ENCODE results near the gene HMG20A.

Gene HMG20A

DNA sequence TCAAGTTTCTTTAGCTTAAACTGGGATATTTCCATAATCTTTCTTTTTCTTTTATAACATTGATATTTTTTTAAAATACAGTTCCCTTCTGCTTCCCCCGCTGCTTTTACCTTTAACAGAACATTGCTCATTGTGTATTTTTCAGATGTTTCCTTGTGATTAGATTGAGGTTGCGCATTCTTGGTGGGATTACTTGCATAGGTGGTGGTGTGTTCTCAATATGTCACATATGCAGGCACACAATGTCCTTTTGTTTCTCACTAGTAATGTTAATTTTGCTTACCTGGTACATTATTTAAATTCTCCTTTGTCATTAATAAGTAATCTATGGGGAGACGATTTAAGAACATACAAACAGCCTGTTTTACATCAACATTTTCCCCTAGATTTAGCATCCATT is 48.2 kb downstream of the HMG20A start:
- Mint-ChIP-seq H3K36me3 (ENCODE audit: low read depth) (peaks cover 72% of the 10 kb centered on the region), H3K4me1 (ENCODE audit: low read depth) (peaks cover 1% of the 10 kb centered on the region), H3K27me3 (no peaks in the 10 kb centered on the region), H3K9me3 (no peaks in the 10 kb centered on the region), H3K4me3 (no peak overlapping the region), H3K27ac (no peak overlapping the region)
- no peak for DNase-seq

DNA sequence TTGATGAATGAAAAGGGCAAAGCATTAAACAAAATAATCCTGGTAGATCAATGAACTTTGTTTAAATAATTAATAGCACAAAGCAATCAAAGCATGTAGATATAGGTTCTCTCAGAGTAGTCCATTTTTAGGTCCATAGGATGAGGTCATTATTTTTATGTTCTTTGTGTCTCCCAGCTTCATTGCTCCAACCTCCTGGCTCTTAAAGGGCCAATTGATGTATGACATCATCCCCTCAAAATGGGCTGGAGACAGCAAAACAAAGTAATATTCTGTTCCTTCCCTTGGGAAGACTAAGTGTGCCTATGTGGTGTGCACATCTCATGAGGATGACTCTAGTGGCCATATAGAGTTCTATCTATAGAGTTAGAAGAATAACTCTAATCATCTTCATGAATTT is 49.5 kb downstream of the HMG20A start:
- Mint-ChIP-seq H3K27me3 (no peaks in the 10 kb centered on the region), H3K4me3 (no peak overlapping the region), H3K36me3 (ENCODE audit: low read depth) (peaks cover 81% of the 10 kb centered on the region), H3K9me3 (no peaks in the 10 kb centered on the region), H3K4me1 (ENCODE audit: low read depth) (peaks cover 1% of the 10 kb centered on the region), H3K27ac (no peak overlapping the region)
- no peak for DNase-seq

DNA sequence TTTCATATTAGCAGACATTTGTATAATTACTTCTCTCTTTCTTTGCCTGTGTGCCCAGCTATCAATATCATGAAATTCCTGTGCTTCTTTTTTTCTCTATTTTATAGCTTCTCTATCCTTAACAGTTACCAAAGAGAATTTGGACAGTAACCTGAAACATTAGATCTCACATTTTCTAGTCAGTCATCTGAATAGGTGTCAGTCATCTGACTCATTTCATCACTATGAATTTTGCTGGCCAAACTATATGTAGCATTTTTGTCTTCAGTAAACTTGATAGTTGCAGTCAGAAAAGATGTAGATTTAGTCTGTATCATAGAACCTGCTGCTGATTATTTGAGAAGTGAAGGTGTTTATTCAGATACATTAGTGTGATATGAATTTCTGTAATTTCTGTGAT is 52.6 kb downstream of the HMG20A start:
- peaks cover 78% of the 10 kb centered on the region for H3K36me3 Mint-ChIP-seq (ENCODE audit: low read depth)
- peak overlapping the region; percentile 12 for H3K27ac Mint-ChIP-seq

DNA sequence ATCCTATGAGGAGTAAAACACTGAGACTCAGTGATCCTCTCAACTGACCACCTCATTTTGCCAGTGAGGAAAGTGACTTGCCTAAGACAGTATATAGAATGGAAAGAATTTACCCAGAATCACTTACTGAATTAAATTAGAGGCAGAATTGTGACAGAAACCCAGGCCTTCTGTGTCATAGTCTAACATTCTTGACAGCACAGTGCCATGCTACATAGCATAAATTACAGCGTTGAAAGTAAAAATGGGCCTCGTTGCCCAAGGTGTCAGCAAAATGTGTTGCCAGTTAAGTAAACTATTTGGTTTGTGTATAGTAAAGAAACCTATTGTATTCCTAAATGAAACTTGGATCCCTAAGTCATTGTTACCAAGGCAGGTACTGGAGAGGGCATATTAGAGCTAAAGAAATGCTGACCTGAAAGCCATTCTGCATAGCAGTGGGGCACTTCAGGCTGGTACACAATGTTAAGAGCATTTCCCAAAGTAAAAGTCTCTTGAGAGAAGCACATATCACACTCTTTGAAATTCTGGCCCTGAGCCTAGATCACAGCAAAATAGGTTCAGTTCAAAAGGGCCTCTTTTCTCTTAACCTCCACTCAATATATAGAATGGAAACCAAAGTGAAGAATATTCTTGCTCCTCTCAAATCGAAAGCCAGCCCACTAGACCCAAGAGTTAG is 53.8 kb downstream of the HMG20A start:
- Mint-ChIP-seq H3K4me3 (no peak overlapping the region), H3K9me3 (no peaks in the 10 kb centered on the region), H3K27ac (no peak overlapping the region), H3K4me1 (ENCODE audit: low read depth) (peaks cover 8% of the 10 kb centered on the region), H3K36me3 (ENCODE audit: low read depth) (peaks cover 78% of the 10 kb centered on the region), H3K27me3 (no peaks in the 10 kb centered on the region)
- DNase-seq = no peak

More for the DNA sequence above, 52.6 kb downstream of the HMG20A start:
- H3K4me1 Mint-ChIP-seq (ENCODE audit: low read depth) = peaks cover 1% of the 10 kb centered on the region
- DNase-seq = no peak
- H3K27me3 Mint-ChIP-seq = no peaks in the 10 kb centered on the region
- H3K9me3 Mint-ChIP-seq = no peaks in the 10 kb centered on the region
- H3K4me3 Mint-ChIP-seq = no peak overlapping the region

DNA sequence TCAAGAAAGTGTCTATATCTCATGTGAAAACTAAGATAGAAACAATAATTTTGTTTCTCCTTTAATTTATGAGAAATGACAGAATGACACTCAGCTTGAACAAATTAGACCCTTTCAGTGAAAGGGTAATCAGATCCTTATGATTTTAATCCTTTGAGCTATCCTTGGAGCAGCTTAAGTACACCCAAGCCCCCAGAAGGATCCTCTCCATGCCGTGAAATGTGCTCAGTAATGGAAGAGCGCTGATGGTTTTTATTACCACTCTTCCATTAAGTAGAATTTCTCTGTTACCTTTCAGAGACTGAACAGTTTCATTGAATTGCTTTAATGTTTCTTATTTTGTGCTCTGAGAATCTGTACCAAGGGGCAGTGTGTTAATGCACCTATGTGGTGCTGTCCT is 54.3 kb downstream of the HMG20A start:
- peaks cover 8% of the 10 kb centered on the region for H3K4me1 Mint-ChIP-seq (ENCODE audit: low read depth)
- no peaks in the 10 kb centered on the region for H3K27me3 Mint-ChIP-seq
- peaks cover 82% of the 10 kb centered on the region for H3K36me3 Mint-ChIP-seq (ENCODE audit: low read depth)
- H3K4me3 Mint-ChIP-seq = no peak overlapping the region
- no peak overlapping the region for H3K27ac Mint-ChIP-seq
- H3K9me3 Mint-ChIP-seq = no peaks in the 10 kb centered on the region
- no peak for DNase-seq

DNA sequence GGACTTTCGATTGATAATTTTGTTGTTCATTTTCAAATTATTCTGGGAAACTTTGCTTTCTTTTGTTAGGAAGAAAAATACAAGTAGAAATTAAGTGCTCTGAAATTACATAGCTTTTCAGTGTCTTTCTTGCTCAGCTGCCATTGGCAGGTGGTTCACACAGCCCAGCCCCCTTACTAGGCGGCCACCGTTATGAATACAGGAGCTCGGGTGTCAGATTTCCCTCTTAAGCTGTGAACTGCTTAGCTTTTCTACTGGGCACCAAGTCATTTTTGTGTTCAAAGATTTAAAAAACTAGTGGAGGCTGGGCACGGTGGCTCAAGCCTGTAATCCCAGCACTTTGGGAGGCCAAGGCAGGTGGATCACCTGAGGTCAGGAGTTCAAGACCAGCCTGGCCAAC is 55.2 kb downstream of the HMG20A start:
- Mint-ChIP-seq H3K9me3 (no peaks in the 10 kb centered on the region), H3K4me1 (ENCODE audit: low read depth) (peaks cover 8% of the 10 kb centered on the region), H3K36me3 (ENCODE audit: low read depth) (peaks cover 78% of the 10 kb centered on the region), H3K27me3 (no peaks in the 10 kb centered on the region), H3K27ac (no peak overlapping the region), H3K4me3 (no peak overlapping the region)
- no peak for DNase-seq

DNA sequence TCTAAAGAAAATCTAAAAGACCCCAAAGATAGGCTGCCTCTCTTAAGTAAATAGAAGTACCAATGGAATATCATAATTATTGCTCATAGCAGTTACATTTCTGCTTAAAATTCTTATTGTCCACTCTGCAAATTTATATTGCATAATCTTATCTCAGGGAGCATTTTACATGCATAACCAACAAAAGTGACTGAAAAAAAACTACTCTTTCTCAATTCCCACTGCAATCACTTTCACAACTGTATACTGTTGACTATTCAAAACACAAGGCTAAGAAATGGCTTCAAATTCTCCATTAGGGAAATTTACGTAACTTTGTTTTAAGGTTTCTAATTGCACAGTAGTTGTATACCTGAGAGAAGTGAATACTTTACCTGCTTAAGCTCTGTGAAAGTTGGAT is 56.3 kb downstream of the HMG20A start:
- H3K36me3 Mint-ChIP-seq (ENCODE audit: low read depth) = peaks cover 77% of the 10 kb centered on the region
- DNase-seq = no peak
- H3K4me3 Mint-ChIP-seq = no peak overlapping the region
- no peak overlapping the region for H3K27ac Mint-ChIP-seq
- H3K9me3 Mint-ChIP-seq = no peaks in the 10 kb centered on the region
- no peaks in the 10 kb centered on the region for H3K27me3 Mint-ChIP-seq
- H3K4me1 Mint-ChIP-seq (ENCODE audit: low read depth) = peaks cover 10% of the 10 kb centered on the region

DNA sequence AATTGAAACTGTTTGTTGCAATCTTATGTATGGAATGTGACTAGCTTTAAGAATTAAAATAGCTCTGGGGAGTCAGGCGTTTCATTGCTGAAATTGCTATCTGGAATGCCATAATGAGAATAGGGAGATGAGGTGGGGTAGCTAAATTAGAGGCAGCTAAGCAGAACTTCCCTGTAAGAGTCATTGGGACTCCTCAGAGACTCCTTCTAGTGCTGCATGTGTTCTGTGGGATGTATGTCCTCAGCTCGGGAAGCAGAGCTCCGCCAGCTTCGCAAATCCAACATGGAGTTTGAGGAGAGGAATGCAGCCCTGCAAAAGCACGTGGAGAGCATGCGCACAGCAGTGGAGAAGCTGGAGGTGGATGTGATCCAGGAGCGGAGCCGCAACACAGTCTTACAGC is 57.4 kb downstream of the HMG20A start:
- H3K4me3 Mint-ChIP-seq = no peak overlapping the region
- peaks cover 79% of the 10 kb centered on the region for H3K36me3 Mint-ChIP-seq (ENCODE audit: low read depth)
- no peaks in the 10 kb centered on the region for H3K27me3 Mint-ChIP-seq
- peaks cover 10% of the 10 kb centered on the region for H3K4me1 Mint-ChIP-seq (ENCODE audit: low read depth)
- H3K27ac Mint-ChIP-seq = no peak overlapping the region
- H3K9me3 Mint-ChIP-seq = no peaks in the 10 kb centered on the region
- DNase-seq = no peak

DNA sequence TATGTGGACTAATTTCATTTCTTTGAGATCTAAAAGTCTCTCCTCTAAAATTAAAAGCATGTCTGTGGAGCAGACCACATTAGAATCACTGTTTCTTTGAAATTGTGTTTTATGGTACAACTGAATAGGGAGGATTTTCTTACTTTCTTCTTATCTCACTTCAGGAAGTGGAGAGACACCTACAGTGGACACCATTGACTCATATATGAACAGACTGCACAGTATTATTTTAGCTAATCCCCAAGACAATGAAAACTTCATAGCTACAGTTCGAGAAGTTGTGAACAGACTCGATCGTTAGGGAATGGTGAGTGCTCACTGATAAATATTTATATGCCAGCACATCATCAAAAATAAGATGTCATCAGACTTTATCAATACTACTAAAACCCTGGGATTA is 58.3 kb downstream of the HMG20A start:
- Mint-ChIP-seq H3K36me3 (ENCODE audit: low read depth) (peaks cover 82% of the 10 kb centered on the region), H3K27ac (peak overlapping the region; percentile 33)

DNA sequence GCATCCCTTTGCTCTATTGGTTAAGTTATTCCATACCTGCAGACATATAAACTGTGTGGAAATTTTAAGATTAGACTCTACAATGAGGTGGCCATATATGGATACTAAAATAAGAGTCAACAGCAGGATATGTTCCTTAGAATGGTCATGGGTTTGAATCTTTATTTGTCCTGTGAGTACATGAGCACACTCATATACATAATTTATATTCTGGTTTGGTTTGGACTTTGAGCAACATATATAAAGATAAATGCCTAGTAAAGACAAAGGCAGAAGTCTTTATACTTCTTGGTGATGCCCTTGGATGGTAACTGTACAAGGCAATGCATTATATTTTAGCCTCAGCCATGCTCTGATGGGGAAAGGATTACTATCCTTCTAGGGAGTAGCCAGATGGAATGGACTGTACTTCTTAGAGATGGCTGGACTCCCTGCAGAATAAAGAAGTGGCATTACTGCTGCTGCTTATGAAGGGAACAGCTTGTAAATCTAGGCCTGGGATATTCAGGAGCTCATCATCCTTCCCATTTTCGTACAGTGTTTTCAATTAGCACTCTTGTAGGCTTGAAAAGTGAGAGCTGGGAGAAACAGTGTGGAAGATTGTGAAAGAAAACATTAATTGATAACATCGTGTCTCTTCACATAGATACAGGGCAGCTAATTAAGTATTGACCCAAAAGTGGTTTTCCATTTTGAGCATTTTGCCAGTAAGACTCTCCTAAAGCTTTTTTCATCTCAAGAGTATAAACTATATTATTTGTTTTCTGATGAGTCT is 60.4 kb downstream of the HMG20A start:
- Mint-ChIP-seq H3K9me3 (no peaks in the 10 kb centered on the region), H3K4me1 (ENCODE audit: low read depth) (peaks cover 8% of the 10 kb centered on the region), H3K27ac (no peak overlapping the region), H3K36me3 (ENCODE audit: low read depth) (peaks cover 84% of the 10 kb centered on the region), H3K27me3 (no peaks in the 10 kb centered on the region), H3K4me3 (no peak overlapping the region)
- no peak for DNase-seq

More for the DNA sequence above, 58.3 kb downstream of the HMG20A start:
- Mint-ChIP-seq H3K9me3 (no peaks in the 10 kb centered on the region), H3K4me3 (no peak overlapping the region), H3K4me1 (ENCODE audit: low read depth) (peaks cover 8% of the 10 kb centered on the region), H3K27me3 (no peaks in the 10 kb centered on the region)
- no peak for DNase-seq

DNA sequence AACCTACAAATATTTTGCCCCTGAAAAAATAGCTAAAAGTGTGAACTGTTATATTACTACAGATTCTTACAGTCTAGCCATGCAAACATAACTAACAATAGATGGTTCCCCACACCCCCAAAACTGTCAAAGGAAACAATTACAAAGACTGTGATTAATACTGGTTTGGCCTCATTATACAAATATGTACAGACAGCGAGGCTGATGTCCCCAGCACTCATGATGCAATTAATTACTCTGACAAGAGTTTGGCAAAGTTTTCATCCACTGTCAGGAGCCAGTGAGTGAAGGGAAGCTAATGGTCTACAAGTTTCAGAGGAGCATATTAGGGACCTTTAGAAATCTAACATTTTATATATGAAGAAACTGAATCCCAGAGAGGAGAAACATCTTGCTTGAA is 61.0 kb downstream of the HMG20A start:
- H3K4me3 Mint-ChIP-seq = no peak overlapping the region
- H3K27me3 Mint-ChIP-seq = no peaks in the 10 kb centered on the region
- peaks cover 10% of the 10 kb centered on the region for H3K4me1 Mint-ChIP-seq (ENCODE audit: low read depth)
- H3K9me3 Mint-ChIP-seq = no peaks in the 10 kb centered on the region
- no peak overlapping the region for H3K27ac Mint-ChIP-seq
- no peak for DNase-seq
- peaks cover 84% of the 10 kb centered on the region for H3K36me3 Mint-ChIP-seq (ENCODE audit: low read depth)

DNA sequence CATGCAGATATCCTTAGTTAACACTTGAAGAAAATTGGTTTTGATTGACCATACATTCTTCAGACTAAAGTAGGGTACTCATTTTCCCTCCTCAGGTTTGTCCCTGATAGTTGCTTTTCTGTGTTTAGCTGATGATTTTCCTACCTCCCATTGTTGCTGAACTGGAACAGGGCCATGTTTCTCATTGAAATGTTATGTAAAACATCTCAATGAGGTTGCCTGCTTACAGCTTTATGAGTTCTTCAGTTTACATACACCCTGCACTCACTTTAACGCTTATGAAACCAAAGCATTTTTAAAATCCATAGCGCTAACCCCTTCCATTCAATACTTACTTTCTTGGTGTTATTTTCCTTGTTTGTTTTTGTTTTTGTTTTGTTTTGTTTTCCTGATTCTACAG is 61.9 kb downstream of the HMG20A start:
- peaks cover 19% of the 10 kb centered on the region for H3K4me1 Mint-ChIP-seq (ENCODE audit: low read depth)
- H3K27me3 Mint-ChIP-seq = no peaks in the 10 kb centered on the region

DNA sequence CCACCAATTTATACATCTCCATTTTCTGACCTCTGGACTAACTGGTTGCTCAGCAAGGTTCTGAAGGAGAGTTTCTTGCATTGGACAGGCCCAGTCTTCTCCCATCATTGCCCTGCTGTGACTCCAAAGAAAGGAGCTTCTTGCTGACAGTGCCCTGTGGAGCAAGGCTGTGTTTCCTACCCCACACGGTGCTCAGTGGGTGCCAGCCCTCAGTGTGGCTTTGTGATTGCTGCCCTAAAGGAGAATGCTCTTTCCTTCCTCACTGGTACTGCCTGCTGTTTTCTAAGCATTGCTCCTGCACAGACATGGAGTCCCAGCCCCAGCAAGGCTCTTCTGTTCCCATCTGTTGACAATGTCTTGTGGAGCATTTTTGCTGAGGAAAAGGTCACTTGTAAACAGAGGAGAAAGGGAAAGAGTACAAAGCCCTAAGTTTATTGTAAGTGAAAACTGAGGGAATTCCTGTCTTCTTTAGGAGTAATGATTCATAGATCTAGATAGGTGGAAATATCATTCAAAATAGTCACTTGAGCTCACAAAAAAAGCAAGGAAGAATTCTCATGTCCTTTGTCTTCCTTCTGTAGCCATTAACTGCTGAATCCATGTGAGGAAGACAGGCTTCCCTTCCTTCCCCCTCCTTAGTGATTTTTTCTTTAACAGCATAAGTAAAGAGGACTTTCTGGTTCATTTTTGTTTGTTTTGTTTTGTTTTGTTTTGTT is 62.9 kb downstream of the HMG20A start:
- peaks cover 28% of the 10 kb centered on the region for H3K4me1 Mint-ChIP-seq (ENCODE audit: low read depth)
- peak overlapping the region; percentile 41 for H3K27ac Mint-ChIP-seq
- H3K27me3 Mint-ChIP-seq = no peaks in the 10 kb centered on the region
- H3K36me3 Mint-ChIP-seq (ENCODE audit: low read depth) = peaks cover 72% of the 10 kb centered on the region
- no peak for DNase-seq
- no peaks in the 10 kb centered on the region for H3K9me3 Mint-ChIP-seq
- H3K4me3 Mint-ChIP-seq = no peak overlapping the region

More for the DNA sequence above, 61.9 kb downstream of the HMG20A start:
- no peak for DNase-seq
- no peaks in the 10 kb centered on the region for H3K9me3 Mint-ChIP-seq
- H3K27ac Mint-ChIP-seq = peak overlapping the region; percentile 34
- peaks cover 80% of the 10 kb centered on the region for H3K36me3 Mint-ChIP-seq (ENCODE audit: low read depth)
- no peak overlapping the region for H3K4me3 Mint-ChIP-seq

DNA sequence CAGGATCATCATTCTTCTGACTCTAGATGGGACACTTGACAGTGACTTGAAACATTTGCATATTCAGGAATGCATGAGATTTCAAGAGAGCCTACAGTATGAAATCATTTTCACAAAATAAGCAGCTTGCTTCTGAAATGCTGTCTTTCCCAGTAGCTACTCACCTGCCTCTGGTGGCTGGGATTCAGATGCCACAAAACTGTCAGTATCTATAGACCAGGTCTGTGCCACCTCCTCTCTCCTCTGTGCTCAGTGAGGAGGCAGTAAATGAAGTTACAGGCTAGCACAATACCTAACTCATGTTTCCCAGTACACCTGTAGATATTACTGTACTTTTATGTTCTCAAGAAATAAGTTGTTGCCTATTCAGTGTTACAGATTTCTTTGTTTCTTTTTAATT is 64.3 kb downstream of the HMG20A start:
- Mint-ChIP-seq H3K9me3 (no peaks in the 10 kb centered on the region), H3K4me1 (ENCODE audit: low read depth) (peaks cover 21% of the 10 kb centered on the region), H3K4me3 (no peak overlapping the region), H3K27ac (no peak overlapping the region), H3K27me3 (no peaks in the 10 kb centered on the region), H3K36me3 (ENCODE audit: low read depth) (peaks cover 57% of the 10 kb centered on the region)
- no peak for DNase-seq
